ENCODE data around the gene FANCE. TPM values are rescaled to one million over a fixed set of nuclear protein-coding genes. Genes with fewer than 3 reads are reported as not detected.

FANCE gene
- total and polyA plus RNA-seq, 7 donors, result 3.8 to 15.2 (median 7.1) TPM

- no peak overlapping the region for H3K27ac ChIP-seq
- intact Hi-C loops (cut with DNase I), result loop anchor here in 1 of 2 donors (10.0 kb wide), 1 partner anchor 763 kb away; the partner anchor contains the start of gene ILRUN
- TF ChIP-seq CTCF (IDR thresholded peaks at IDR 0.05), result no peak
- peaks cover 20% of the 10 kb centered on the region for H3K4me1 ChIP-seq
- no peak for ATAC-seq
- 76 to 88% (median 79%) methylated on average over 4 of the region's 4 CpGs for WGBS, 3 donors
- H3K9me3 ChIP-seq, result no peaks in the 10 kb centered on the region
- no peak overlapping the region for H3K4me3 ChIP-seq
- no peak for DNase-seq
- no peaks in the 10 kb centered on the region for H3K27me3 ChIP-seq (ENCODE audit: insufficient read depth in 3 of 3, low read length in 2 of 3)
- peaks cover 0 to 62% of the 10 kb centered on the region in 2 donors for H3K36me3 ChIP-seq (ENCODE audit: insufficient read depth in 1 of 2, low read depth in 1 of 2)
Observed at GRCh38 chr6:35457907-35458306, 5.8 kb downstream of the FANCE start.

GRCh38 chr6:35461270-35461669 is 9.1 kb downstream of the FANCE start:
- H3K4me3 ChIP-seq, result no peak overlapping the region
- peaks cover 0 to 84% of the 10 kb centered on the region in 2 donors for H3K36me3 ChIP-seq (ENCODE audit: insufficient read depth in 1 of 2, low read depth in 1 of 2)
- no peak for ATAC-seq
- no peak for DNase-seq
- WGBS, 3 donors, result 77 to 97% (median 94%) methylated on average over 3 of the region's 3 CpGs
- no peak overlapping the region for H3K27ac ChIP-seq
- intact Hi-C loops (cut with DNase I), result no loop called here
- TF ChIP-seq CTCF (IDR thresholded peaks at IDR 0.05), result no peak
- H3K4me1 ChIP-seq, result no peaks in the 10 kb centered on the region
- no peaks in the 10 kb centered on the region for H3K27me3 ChIP-seq (ENCODE audit: insufficient read depth in 3 of 3, low read length in 2 of 3)
- H3K9me3 ChIP-seq, result no peaks in the 10 kb centered on the region

- ATAC-seq (no peak), DNase-seq (no peak)
- no peaks in the 10 kb centered on the region for H3K9me3 ChIP-seq
- H3K27ac ChIP-seq, result no peak overlapping the region
- WGBS, 3 donors, result 88 to 91% (median 89%) methylated on average over 4 of the region's 4 CpGs
- no peak overlapping the region for H3K4me3 ChIP-seq
- TF ChIP-seq CTCF (IDR thresholded peaks at IDR 0.05), result no peak
- intact Hi-C loops (cut with DNase I), result no loop called here
- peaks cover 0 to 78% of the 10 kb centered on the region in 2 donors for H3K36me3 ChIP-seq (ENCODE audit: insufficient read depth in 1 of 2, low read depth in 1 of 2)
- H3K27me3 ChIP-seq (ENCODE audit: insufficient read depth in 3 of 3, low read length in 2 of 3), result no peaks in the 10 kb centered on the region
- peaks cover 3% of the 10 kb centered on the region for H3K4me1 ChIP-seq
Observed at GRCh38 chr6:35463292-35463691, 11.2 kb downstream of the FANCE start.

GRCh38 chr6:35465646-35466045 is 13.5 kb downstream of the FANCE start:
- no peak for TF ChIP-seq CTCF (IDR thresholded peaks at IDR 0.05)
- Histone ChIP-seq H3K4me3 (no peak overlapping the region), H3K36me3 (ENCODE audit: insufficient read depth in 1 of 2, low read depth in 1 of 2) (peaks cover 0 to 75% of the 10 kb centered on the region in 2 donors), H3K4me1 (peaks cover 13% of the 10 kb centered on the region), H3K9me3 (no peaks in the 10 kb centered on the region), H3K27ac (no peak overlapping the region), H3K27me3 (ENCODE audit: insufficient read depth in 3 of 3, low read length in 2 of 3) (no peaks in the 10 kb centered on the region)
- intact Hi-C loops (cut with DNase I), result loop anchor here in 1 of 2 donors (5.0 kb wide), 1 partner anchor 123 kb away; the partner anchor contains the start of gene PPARD
- 93 to 100% (median 95%) methylated on average over 1 of the region's 1 CpG for WGBS, 3 donors
- ATAC-seq, result no peak
- DNase-seq, result no peak
